Natural killer cell (primary cell): ENCODE data around the gene PPARG. TPM values are rescaled to one million over a fixed set of nuclear protein-coding genes. Genes with fewer than 3 reads are reported as not detected.

Experiments
- ATAC-seq, 3 donors: fragments of 150-1000 bp in 2 of 3; fragments of 200-7000 bp in 1 of 3; cut with Tn5 transposase; 1 replicate in 1 of 3; 2 replicates in 2 of 3; pipeline ENCODE4 v1.10.0; 2021; ENCODE audit warnings: mild to moderate bottlenecking in 2 of 3, moderate library complexity in 2 of 3
- DNase-seq, 2 donors: peaks; one replicate each; pipeline versions ENCODE4 v3.0.0 to v3.0.0-alpha.2; 2013 to 2021; ENCODE audit warnings: mixed read lengths in 1 of 2
- H3K27ac ChIP-seq: one replicate; pipeline ENCODE4 v1.5.1; 2013; ENCODE audit warnings: mild to moderate bottlenecking, low read length
- H3K27me3 ChIP-seq: one replicate; pipeline ENCODE4 v1.6.1; 2013; ENCODE audit warnings: low read length; ENCODE audit not compliant: control insufficient read depth, insufficient read depth
- H3K36me3 ChIP-seq: one replicate; pipeline ENCODE4 v1.6.1; 2013; ENCODE audit warnings: low read length; ENCODE audit not compliant: control insufficient read depth, insufficient read depth
- H3K4me1 ChIP-seq: one replicate; pipeline ENCODE4 v1.6.1; 2013; ENCODE audit warnings: low read length; ENCODE audit not compliant: control insufficient read depth, insufficient read depth
- H3K4me3 ChIP-seq: one replicate; pipeline ENCODE4 v1.5.1; 2013; ENCODE audit warnings: low read length
- H3K9me3 ChIP-seq: one replicate; pipeline ENCODE4 v1.6.1; 2013; ENCODE audit warnings: low read length; ENCODE audit not compliant: control insufficient read depth, insufficient read depth
- H3K27ac Mint-ChIP-seq, 2 donors: one replicate each; pipeline ENCODE4 v1.8.0; 2022; ENCODE audit warnings: mild to moderate bottlenecking in 2 of 2, mixed read lengths in 2 of 2, moderate library complexity in 1 of 2
- H3K27me3 Mint-ChIP-seq, 2 donors: one replicate each; pipeline ENCODE4 v1.8.0; 2022; ENCODE audit warnings: low read depth in 2 of 2, mixed read lengths in 2 of 2
- H3K36me3 Mint-ChIP-seq: one replicate; pipeline ENCODE4 v1.8.0; 2022; ENCODE audit warnings: mixed read lengths
- H3K4me1 Mint-ChIP-seq, 2 donors: one replicate each; pipeline ENCODE4 v1.8.0; 2022; ENCODE audit warnings: mixed read lengths in 2 of 2
- H3K4me3 Mint-ChIP-seq: one replicate; pipeline ENCODE4 v1.8.0; 2022; ENCODE audit warnings: mild to moderate bottlenecking, moderate library complexity, mixed read lengths
- H3K9me3 Mint-ChIP-seq, 2 donors: one replicate each; pipeline ENCODE4 v1.8.0; 2022; ENCODE audit warnings: mixed read lengths in 2 of 2
- CTCF ChIP-seq: fragments of 200-600 bp; IDR thresholded peaks from one replicate; pipeline ENCODE4 v1.8.0; 2022; ENCODE audit warnings: antibody characterized with exemption
- WGBS: methylation state at CpG from one replicate; pipeline ENCODE4 v1.1.7; 2013; ENCODE audit warnings: missing lambda C conversion rate; ENCODE audit not compliant: insufficient coverage; 5-methylcytosine and 5-hydroxymethylcytosine counted together
- intact Hi-C: fragments of 100-400 bp; cut with micrococcal nuclease; formaldehyde crosslinking; loops from one replicate; pipeline ENCODE4 v1.14.2; 2022
- total RNA-seq, 4 donors: library from RNA; stranded (reverse); fragments of 120-200 nt in 1 of 4; gene quantifications; one replicate each; pipeline versions ENCODE4 v1.2.3 to v1.2.4, GENCODE V29; 2013 to 2022

PPARG gene
- total RNA-seq, 3 donors from 2014 or later (not counting 1 experiment from before 2014, with no cell fraction given) = 0.21 TPM; not detected in 2

GRCh38 chr3:12465151-12465835 is 176.4 kb downstream of the PPARG start:
- Histone ChIP-seq H3K36me3 (no peaks in the 10 kb centered on the region), H3K4me1 (peaks cover 6% of the 10 kb centered on the region), H3K27me3 (no peaks in the 10 kb centered on the region), H3K27ac (no peak overlapping the region), H3K9me3 (no peaks in the 10 kb centered on the region), H3K4me3 (no peak overlapping the region)
- intact Hi-C loops = no loop called here
- peaks cover 0 to 6% of the 10 kb centered on the region in 2 donors for H3K4me1 Mint-ChIP-seq
- H3K27ac Mint-ChIP-seq = no peak overlapping the region
- peaks cover 0 to 6% of the 10 kb centered on the region in 2 donors for H3K27me3 Mint-ChIP-seq
- TF ChIP-seq CTCF = no peak
- no peaks in the 10 kb centered on the region for H3K9me3 Mint-ChIP-seq
- ATAC-seq (no peak), DNase-seq (no peak)
- H3K4me3 Mint-ChIP-seq = no peak overlapping the region
- 95% methylated on average over 13 of the region's 18 CpGs for WGBS
- no peaks in the 10 kb centered on the region for H3K36me3 Mint-ChIP-seq

GRCh38 chr3:12465836-12466225 is 177.0 kb downstream of the PPARG start:
- no peaks in the 10 kb centered on the region for H3K36me3 ChIP-seq
- H3K4me1 ChIP-seq = peaks cover 6% of the 10 kb centered on the region
- no peak overlapping the region for H3K27ac ChIP-seq
- intact Hi-C loops = no loop called here
- Mint-ChIP-seq H3K27ac (no peak overlapping the region), H3K4me1 (peaks cover 0 to 6% of the 10 kb centered on the region in 2 donors), H3K27me3 (peaks cover 0 to 5% of the 10 kb centered on the region in 2 donors), H3K9me3 (no peaks in the 10 kb centered on the region), H3K4me3 (no peak overlapping the region), H3K36me3 (no peaks in the 10 kb centered on the region)
- no peaks in the 10 kb centered on the region for H3K27me3 ChIP-seq
- ATAC-seq = no peak
- DNase-seq = no peak
- no peak for TF ChIP-seq CTCF
- H3K4me3 ChIP-seq = no peak overlapping the region
- WGBS = 82% methylated on average over 4 of the region's 4 CpGs
- H3K9me3 ChIP-seq = no peaks in the 10 kb centered on the region

- DNase-seq (no peak), ATAC-seq (no peak)
- peaks cover 0 to under 1% of the 10 kb centered on the region in 2 donors for H3K4me1 Mint-ChIP-seq
- H3K4me1 ChIP-seq = no peaks in the 10 kb centered on the region
- intact Hi-C loops = no loop called here
- peaks cover 0 to 2% of the 10 kb centered on the region in 2 donors for H3K27me3 Mint-ChIP-seq
- no peaks in the 10 kb centered on the region for H3K36me3 Mint-ChIP-seq
- TF ChIP-seq CTCF = no peak
- H3K27ac Mint-ChIP-seq = no peak overlapping the region
- no peak overlapping the region for H3K27ac ChIP-seq
- WGBS = 93% methylated on average over 2 of the region's 2 CpGs
- no peak overlapping the region for H3K4me3 Mint-ChIP-seq
- H3K9me3 Mint-ChIP-seq = no peaks in the 10 kb centered on the region
- no peaks in the 10 kb centered on the region for H3K36me3 ChIP-seq
- no peak overlapping the region for H3K4me3 ChIP-seq
- H3K9me3 ChIP-seq = no peaks in the 10 kb centered on the region
- no peaks in the 10 kb centered on the region for H3K27me3 ChIP-seq
Observed at GRCh38 chr3:12467746-12468145, 178.9 kb downstream of the PPARG start.

- Histone ChIP-seq H3K27ac (no peak overlapping the region), H3K9me3 (no peaks in the 10 kb centered on the region), H3K4me1 (no peaks in the 10 kb centered on the region), H3K27me3 (no peaks in the 10 kb centered on the region), H3K4me3 (no peak overlapping the region), H3K36me3 (no peaks in the 10 kb centered on the region)
- H3K4me1 Mint-ChIP-seq = no peaks in the 10 kb centered on the region
- no peak overlapping the region for H3K27ac Mint-ChIP-seq
- peaks cover 0 to 2% of the 10 kb centered on the region in 2 donors for H3K27me3 Mint-ChIP-seq
- H3K9me3 Mint-ChIP-seq = no peaks in the 10 kb centered on the region
- 96% methylated on average over 6 of the region's 6 CpGs for WGBS
- DNase-seq = no peak
- TF ChIP-seq CTCF = no peak
- no peaks in the 10 kb centered on the region for H3K36me3 Mint-ChIP-seq
- intact Hi-C loops = no loop called here
- H3K4me3 Mint-ChIP-seq = no peak overlapping the region
- no peak for ATAC-seq
Observed at GRCh38 chr3:12468276-12468675, 179.4 kb downstream of the PPARG start.
